Gastroesophageal sphincter (tissue), 3 donors: ENCODE measurements around the gene PCNT.

Experiments
- EP300 ChIP-seq: sonication (generic); formaldehyde crosslinking; IDR thresholded peaks from one replicate; pipeline ENCODE4 v1.6.1; 2017; ENCODE audit warnings: antibody characterized with exemption, mild to moderate bottlenecking
- POLR2A ChIP-seq, 2 donors: fragments of 450-650 bp; IDR thresholded peaks; one replicate each; pipeline ENCODE4 v1.6.1; 2017; ENCODE audit warnings: antibody characterized with exemption in 2 of 2, mild to moderate bottlenecking in 2 of 2, moderate library complexity in 1 of 2
- POLR2AphosphoS5 ChIP-seq: sonication (generic); formaldehyde crosslinking; IDR thresholded peaks from one replicate; pipeline ENCODE4 v1.6.1; 2017; ENCODE audit warnings: antibody characterized with exemption
- TF ChIP-seq, protein P1 (sequence below), 4 experiments: fragments of 200-600 bp in 2 of 4; fragments of 450-650 bp in 2 of 4; sonication (generic) in 1 of 4; IDR thresholded peaks; one replicate each; pipeline ENCODE4 v1.5.1; 2017 to 2019; ENCODE audit warnings: antibody characterized with exemption in 4 of 4, mild to moderate bottlenecking in 2 of 4, moderate library complexity in 2 of 4

DNA sequence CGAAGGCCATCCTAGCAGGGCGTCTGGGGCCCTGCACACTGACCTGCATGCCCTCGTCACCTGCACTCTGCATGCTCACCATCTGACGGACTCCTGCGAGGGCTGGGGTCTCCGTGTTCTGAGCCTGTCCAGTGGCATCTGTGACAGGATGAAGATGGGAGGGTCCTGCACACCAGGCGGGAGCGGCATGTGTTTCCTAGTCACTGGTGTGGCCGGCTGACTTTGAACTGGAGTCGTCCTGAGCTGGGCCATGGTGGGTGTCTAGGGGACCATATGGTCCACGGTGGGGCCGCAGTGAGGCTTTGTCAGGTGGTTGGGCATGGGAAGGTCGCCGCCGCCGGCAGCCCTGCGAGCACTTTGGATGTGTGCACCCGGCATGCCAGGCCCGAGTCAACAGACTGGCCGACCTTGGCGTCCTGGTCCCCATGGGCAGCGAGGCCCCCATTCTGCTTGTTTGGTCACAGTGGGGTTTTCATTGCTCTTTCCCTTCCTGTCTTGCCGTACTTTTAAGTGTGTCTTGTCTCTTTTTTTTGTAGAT, 118.1 kb downstream of the PCNT start:
- TF ChIP-seq, protein P1, sequence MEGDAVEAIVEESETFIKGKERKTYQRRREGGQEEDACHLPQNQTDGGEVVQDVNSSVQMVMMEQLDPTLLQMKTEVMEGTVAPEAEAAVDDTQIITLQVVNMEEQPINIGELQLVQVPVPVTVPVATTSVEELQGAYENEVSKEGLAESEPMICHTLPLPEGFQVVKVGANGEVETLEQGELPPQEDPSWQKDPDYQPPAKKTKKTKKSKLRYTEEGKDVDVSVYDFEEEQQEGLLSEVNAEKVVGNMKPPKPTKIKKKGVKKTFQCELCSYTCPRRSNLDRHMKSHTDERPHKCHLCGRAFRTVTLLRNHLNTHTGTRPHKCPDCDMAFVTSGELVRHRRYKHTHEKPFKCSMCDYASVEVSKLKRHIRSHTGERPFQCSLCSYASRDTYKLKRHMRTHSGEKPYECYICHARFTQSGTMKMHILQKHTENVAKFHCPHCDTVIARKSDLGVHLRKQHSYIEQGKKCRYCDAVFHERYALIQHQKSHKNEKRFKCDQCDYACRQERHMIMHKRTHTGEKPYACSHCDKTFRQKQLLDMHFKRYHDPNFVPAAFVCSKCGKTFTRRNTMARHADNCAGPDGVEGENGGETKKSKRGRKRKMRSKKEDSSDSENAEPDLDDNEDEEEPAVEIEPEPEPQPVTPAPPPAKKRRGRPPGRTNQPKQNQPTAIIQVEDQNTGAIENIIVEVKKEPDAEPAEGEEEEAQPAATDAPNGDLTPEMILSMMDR (IDR thresholded peaks at IDR 0.05) = no peak
- TF ChIP-seq POLR2AphosphoS5 (no peak), POLR2A (IDR thresholded peaks at IDR 0.05) (no peak), EP300 (no peak)
